ENCODE results near the gene TMEM53. TPM values are rescaled to one million over a fixed set of nuclear protein-coding genes. Genes with fewer than 3 reads are reported as not detected.

The TMEM53 gene
- total RNA-seq, 1 donor from 2014 or later, result 13.9 TPM

DNA sequence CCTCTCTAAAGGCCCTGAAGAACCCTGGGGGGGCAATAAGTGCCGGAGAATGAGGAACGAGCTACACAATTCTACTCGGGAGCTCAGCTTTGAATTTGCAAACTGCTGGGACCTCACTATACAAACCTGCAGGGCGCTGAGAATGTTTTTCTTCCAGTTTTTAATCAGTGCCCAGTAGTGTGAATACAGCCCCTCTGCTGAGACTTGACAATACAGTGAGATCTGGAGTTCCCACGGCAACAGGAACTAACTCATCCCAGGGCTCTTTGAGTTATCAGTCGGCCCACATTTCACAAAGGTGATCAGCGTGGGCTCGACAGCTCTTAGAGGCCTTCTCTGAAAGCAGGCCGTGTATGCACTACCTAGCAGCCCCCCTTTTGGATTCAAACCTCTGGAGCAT lies 41.7 kb downstream of the TMEM53 start:
- Histone ChIP-seq H3K4me1 (peaks cover 19% of the 10 kb centered on the region), H3K27ac (peak overlapping the region; percentile 96), H3K4me3 (peak overlapping the region; percentile 64), H3K9me3 (no peaks in the 10 kb centered on the region), H3K27me3 (no peaks in the 10 kb centered on the region), H3K36me3 (peaks cover 44% of the 10 kb centered on the region)
- TF ChIP-seq CTCF (IDR thresholded peaks at IDR 0.05), result no peak
- DNase-seq (no peak), ATAC-seq (no peak)
- intact Hi-C loops (cut with DNase I), result no loop called here

DNA sequence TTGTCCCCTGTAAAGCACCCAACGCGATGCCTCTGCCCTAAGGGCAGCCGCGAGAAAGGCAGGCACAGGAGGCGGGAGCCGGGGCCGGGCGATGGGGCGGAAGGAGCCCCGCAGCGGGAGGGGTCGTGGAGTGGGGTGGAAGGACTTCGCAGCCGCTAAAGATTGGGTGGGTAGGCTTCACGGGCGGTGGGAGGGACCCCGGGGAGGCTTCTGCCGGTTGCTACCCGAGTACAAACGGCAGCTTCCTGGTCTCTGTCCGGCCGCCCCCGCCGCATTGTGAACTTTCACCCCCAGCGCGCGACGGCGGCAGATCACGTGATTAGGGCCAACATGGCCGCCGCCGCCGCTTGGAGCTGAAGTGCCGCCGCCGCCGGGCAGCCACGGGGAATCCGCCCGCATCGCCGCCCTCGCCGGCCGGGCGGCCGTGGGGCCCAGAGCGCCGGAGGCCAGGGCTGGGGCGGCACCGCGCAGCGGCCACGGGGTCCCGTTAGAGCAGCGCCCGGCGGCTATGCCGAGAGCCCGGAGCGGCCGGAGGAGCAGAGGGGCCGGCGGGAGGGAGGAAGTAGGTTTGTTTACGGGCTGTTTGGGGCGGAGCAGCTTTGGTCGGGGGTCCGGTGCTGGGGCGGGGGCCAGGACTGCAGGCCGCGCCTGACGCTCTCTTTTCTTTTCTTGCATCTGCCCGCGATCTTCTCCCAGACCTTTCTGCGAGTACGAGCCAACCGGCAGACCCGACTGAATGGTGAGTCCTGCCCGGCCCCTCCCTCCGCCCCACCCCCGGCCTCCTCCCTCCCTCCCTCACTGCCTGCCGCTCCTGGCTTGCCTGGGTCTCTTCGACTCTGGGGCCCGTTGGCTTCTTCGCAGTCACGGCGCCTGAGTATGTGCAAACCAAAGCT lies 42.4 kb downstream of the TMEM53 start:
- peaks cover 37% of the 10 kb centered on the region for H3K36me3 ChIP-seq
- peaks cover 19% of the 10 kb centered on the region for H3K4me1 ChIP-seq
- H3K27me3 ChIP-seq, result no peaks in the 10 kb centered on the region
- intact Hi-C loops (cut with DNase I), result no loop called here
- no peak for TF ChIP-seq CTCF (IDR thresholded peaks at IDR 0.05)
- DNase-seq (peak; percentile 97), ATAC-seq (peak; percentile 90)
- no peaks in the 10 kb centered on the region for H3K9me3 ChIP-seq
- H3K4me3 ChIP-seq, result peak overlapping the region; percentile 64
- peak overlapping the region; percentile 96 for H3K27ac ChIP-seq

DNA sequence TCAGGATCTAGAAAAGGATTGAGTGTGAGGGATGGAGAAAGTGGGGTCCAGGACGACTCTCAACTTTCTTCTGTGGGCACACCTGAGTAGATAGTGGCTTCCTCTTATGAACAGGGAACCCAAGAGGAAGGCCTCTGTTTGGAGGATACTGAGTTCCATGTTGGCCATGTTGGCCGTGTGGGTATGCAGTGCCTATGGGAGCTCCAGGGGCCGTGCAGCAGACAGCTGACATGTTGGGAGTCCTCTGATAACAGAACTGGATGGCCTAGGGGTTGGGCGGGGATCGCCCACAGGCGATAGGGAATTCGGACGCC lies 43.0 kb downstream of the TMEM53 start:
- Histone ChIP-seq H3K4me1 (peaks cover 19% of the 10 kb centered on the region), H3K27ac (peak overlapping the region; percentile 96), H3K27me3 (no peaks in the 10 kb centered on the region), H3K4me3 (peak overlapping the region; percentile 64), H3K36me3 (peaks cover 31% of the 10 kb centered on the region), H3K9me3 (no peaks in the 10 kb centered on the region)
- intact Hi-C loops (cut with DNase I), result no loop called here
- no peak for TF ChIP-seq CTCF (IDR thresholded peaks at IDR 0.05)
- ATAC-seq, result no peak
- DNase-seq, result no peak

DNA sequence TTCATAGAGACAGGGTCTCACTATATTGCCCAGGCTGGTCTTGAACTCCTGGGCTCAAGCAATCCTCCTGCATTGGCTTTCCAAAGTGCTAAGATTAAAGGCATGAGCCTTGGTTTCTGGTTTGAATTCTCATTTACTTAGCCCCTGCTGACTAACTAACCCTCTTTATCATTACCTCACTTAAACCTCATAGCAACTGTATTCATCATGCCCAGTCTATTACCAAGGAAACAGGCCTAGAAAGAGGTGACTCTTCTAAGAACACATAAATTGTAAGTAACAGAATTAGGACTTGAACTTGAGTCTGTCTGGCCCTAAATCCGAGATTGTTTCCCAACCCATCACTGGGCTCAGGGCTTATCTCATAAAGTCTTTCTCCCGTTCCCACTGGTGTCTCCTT lies 44.2 kb downstream of the TMEM53 start:
- peaks cover 20% of the 10 kb centered on the region for H3K36me3 ChIP-seq
- H3K27ac ChIP-seq, result no peak overlapping the region
- H3K4me1 ChIP-seq, result peaks cover 19% of the 10 kb centered on the region
- DNase-seq (no peak), ATAC-seq (no peak)
- no peak overlapping the region for H3K4me3 ChIP-seq
- no peak for TF ChIP-seq CTCF (IDR thresholded peaks at IDR 0.05)
- no peaks in the 10 kb centered on the region for H3K27me3 ChIP-seq
- intact Hi-C loops (cut with DNase I), result no loop called here
- H3K9me3 ChIP-seq, result no peaks in the 10 kb centered on the region

GRCh38 chr1:44628962-44629756 lies 45.1 kb downstream of the TMEM53 start:
- DNase-seq (no peak), ATAC-seq (no peak)
- no peak overlapping the region for H3K27ac ChIP-seq
- no peaks in the 10 kb centered on the region for H3K9me3 ChIP-seq
- TF ChIP-seq CTCF (IDR thresholded peaks at IDR 0.05), result no peak
- no peak overlapping the region for H3K4me3 ChIP-seq
- H3K36me3 ChIP-seq, result peaks cover 12% of the 10 kb centered on the region
- H3K27me3 ChIP-seq, result no peaks in the 10 kb centered on the region
- H3K4me1 ChIP-seq, result peaks cover 18% of the 10 kb centered on the region
- intact Hi-C loops (cut with DNase I), result no loop called here

Measured in upper lobe of right lung (tissue), 1 donor.